SK-N-SH (cell line): ENCODE results near the gene NR2C2.

Experiments
- FOXJ3 ChIP-seq: sonication (generic); formaldehyde crosslinking; IDR thresholded peaks from 2 replicates; pipeline ENCODE4 v1.5.1; 2020; ENCODE audit warnings: mild to moderate bottlenecking, missing genetic modification reagents
- RAD21 ChIP-seq: IDR thresholded peaks from 2 replicates; pipeline ENCODE4 v1.6.1; 2012; ENCODE audit warnings: mild to moderate bottlenecking, low read length
- TF ChIP-seq, protein P1 (sequence below): fragments of 200-600 bp; sonication (generic); IDR thresholded peaks from 2 replicates; pipeline ENCODE4 v1.6.1; 2017; ENCODE audit warnings: antibody characterized with exemption, mild to moderate bottlenecking, moderate library complexity

DNA sequence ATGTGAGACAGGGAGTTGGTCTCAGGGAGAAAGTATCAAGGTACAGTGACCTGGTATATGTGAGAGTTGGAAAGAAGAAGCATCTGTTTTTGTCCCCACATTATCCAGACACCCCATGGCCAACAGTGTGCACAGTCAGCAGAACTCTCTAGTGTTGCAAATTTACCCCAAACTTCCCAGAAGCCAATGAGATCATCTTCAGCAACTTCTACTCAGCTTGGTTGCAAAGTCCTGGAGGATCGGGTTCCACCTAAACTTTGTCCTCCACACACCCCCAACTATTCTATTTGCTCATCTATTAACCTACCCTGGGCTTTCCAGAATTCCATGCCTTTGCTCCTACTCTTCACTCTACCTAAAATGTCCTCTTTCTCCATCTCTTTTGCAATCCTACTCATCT, 135.9 kb downstream of the NR2C2 start:
- TF ChIP-seq RAD21: no peak
- TF ChIP-seq, protein P1, sequence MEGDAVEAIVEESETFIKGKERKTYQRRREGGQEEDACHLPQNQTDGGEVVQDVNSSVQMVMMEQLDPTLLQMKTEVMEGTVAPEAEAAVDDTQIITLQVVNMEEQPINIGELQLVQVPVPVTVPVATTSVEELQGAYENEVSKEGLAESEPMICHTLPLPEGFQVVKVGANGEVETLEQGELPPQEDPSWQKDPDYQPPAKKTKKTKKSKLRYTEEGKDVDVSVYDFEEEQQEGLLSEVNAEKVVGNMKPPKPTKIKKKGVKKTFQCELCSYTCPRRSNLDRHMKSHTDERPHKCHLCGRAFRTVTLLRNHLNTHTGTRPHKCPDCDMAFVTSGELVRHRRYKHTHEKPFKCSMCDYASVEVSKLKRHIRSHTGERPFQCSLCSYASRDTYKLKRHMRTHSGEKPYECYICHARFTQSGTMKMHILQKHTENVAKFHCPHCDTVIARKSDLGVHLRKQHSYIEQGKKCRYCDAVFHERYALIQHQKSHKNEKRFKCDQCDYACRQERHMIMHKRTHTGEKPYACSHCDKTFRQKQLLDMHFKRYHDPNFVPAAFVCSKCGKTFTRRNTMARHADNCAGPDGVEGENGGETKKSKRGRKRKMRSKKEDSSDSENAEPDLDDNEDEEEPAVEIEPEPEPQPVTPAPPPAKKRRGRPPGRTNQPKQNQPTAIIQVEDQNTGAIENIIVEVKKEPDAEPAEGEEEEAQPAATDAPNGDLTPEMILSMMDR: no peak
- no peak for TF ChIP-seq FOXJ3 (CRISPR knock-in tag)
